HG03064 (cell line): ENCODE results near the gene PTPRC.

ENCODE experiments used
- ATAC-seq: cut with Tn5 transposase; IDR thresholded peaks from one replicate; pipeline ENCODE4 v1.9.1; 2021; ENCODE audit warnings: low read depth; ENCODE audit not compliant: unreplicated experiment

Gene PTPRC

GRCh38 chr1:198794498-198794897 is 155.7 kb downstream of the PTPRC start:
- no peak for ATAC-seq

- ATAC-seq = no peak
Measured at GRCh38 chr1:198797656-198798055, 158.8 kb downstream of the PTPRC start.

GRCh38 chr1:198798923-198799386 is 160.1 kb downstream of the PTPRC start:
- ATAC-seq = peak; percentile 84

- ATAC-seq = no peak
Measured at GRCh38 chr1:198805498-198806151, 166.8 kb downstream of the PTPRC start.

GRCh38 chr1:198806861-198807260 is 168.0 kb downstream of the PTPRC start:
- ATAC-seq = no peak
